ENCODE results near the gene FBXW7.

- no peak for TF ChIP-seq ZFP3 (CRISPR knock-in tag; IDR thresholded peaks at IDR 0.05)
- TF ChIP-seq, protein P1, sequence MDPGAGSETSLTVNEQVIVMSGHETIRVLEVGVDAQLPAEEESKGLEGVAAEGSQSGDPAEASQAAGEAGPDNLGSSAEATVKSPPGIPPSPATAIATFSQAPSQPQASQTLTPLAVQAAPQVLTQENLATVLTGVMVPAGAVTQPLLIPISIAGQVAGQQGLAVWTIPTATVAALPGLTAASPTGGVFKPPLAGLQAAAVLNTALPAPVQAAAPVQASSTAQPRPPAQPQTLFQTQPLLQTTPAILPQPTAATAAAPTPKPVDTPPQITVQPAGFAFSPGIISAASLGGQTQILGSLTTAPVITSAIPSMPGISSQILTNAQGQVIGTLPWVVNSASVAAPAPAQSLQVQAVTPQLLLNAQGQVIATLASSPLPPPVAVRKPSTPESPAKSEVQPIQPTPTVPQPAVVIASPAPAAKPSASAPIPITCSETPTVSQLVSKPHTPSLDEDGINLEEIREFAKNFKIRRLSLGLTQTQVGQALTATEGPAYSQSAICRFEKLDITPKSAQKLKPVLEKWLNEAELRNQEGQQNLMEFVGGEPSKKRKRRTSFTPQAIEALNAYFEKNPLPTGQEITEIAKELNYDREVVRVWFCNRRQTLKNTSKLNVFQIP (CRISPR knock-in tag; IDR thresholded peaks at IDR 0.05; ENCODE audit: borderline replicate concordance, low read depth): no peak
Measured at GRCh38 chr4:152360045-152360410, 175.9 kb downstream of the FBXW7 start.
